HG02973 (cell line): ENCODE measurements around the gene C16orf95.
"Not testable (repeated sequence)": the region's sequence is repeated elsewhere in the genome, so short reads cannot be mapped to it uniquely, and the experiment has no call there.

Experiments used
- ATAC-seq: cut with Tn5 transposase; IDR thresholded peaks from one replicate; pipeline ENCODE4 v1.9.1; 2021; ENCODE audit warnings: moderate library complexity; ENCODE audit not compliant: unreplicated experiment

Gene C16orf95

GRCh38 chr16:87259431-87259830 lies 57.8 kb downstream of the C16orf95 start:
- no peak for ATAC-seq

DNA sequence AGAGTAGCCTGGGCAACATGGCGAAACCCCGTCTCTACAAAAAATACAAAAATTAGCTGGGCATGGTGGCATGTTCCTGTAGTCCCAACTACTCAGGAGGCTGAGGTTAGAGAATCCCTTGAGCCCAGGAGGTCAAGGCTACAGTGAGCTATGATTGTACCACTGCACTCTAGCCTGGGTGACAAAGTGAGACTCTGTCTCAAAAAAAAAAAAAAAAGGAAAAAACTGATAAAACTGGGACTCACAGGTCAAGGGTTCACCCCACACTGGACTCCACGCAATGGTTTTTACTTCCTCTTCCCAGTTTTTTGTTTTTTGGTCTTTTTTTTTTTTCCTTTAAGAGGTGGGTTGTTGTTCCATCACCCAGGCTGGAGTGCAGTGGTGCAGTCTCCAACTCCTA lies 58.5 kb downstream of the C16orf95 start:
- not testable (repeated sequence) for ATAC-seq

DNA sequence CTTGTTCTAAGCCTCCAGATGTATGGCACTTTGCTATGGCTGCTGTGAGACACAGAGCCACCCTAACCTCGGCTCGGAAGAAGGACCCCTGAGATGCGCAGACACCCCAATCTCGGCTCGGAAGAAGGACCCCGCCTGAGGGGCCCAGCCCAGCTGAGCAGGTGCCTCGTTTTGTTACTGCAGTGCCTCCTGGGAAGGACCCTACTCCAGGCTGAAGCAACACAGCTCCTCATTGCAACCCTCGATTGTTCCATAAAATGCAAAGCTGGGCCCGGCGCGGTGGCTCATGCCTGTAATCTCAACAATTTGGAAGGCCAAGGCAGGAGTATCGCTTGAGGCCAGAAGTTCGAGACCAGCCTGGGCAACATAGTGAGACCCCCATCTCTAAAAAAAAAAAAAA lies 61.3 kb downstream of the C16orf95 start:
- ATAC-seq = no peak

- no peak for ATAC-seq
Measured at GRCh38 chr16:87254734-87255133, 62.5 kb downstream of the C16orf95 start.

GRCh38 chr16:87254296-87254695 lies 62.9 kb downstream of the C16orf95 start:
- no peak for ATAC-seq

- ATAC-seq = no peak
Measured at GRCh38 chr16:87253536-87253935, 63.7 kb downstream of the C16orf95 start.
